Measurements from ENCODE around the gene CLCN2. TPM values are rescaled to one million over a fixed set of nuclear protein-coding genes. Genes with fewer than 3 reads are reported as not detected.

The CLCN2 gene
- total and polyA plus RNA-seq, 10 donors: 1.6 to 6.4 (median 3.7) TPM

DNA sequence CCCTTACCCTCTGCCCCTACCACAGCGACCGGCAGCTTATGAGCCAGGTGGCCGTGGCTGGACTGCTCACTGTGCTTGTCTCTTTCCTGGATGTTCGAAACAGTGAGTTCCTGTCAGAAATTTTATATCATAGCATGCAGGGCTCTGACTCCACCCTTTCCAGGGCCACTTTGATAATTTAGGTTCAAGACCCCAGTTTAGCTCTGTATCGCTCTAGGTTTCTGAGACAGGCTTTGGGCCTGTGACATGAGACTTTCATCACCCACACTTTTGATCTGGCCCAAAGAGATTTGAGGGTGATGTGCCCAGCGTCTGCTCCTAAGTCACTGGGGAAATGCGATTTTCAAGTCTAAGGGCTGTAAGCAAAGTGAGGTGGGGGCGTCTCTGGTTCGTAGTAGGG is 53.5 kb downstream of the CLCN2 start:
- Histone ChIP-seq H3K4me1 (peaks cover 0 to 2% (median 0%) of the 10 kb centered on the region in 6 donors), H3K27ac (no peak overlapping the region), H3K36me3 (peaks cover 19 to 75% (median 65%) of the 10 kb centered on the region in 6 donors), H3K4me3 (no peak overlapping the region), H3K27me3 (replicated peaks in 1 of 7) (no peaks in the 10 kb centered on the region), H3K9me3 (no peaks in the 10 kb centered on the region)
- TF ChIP-seq POLR2AphosphoS5 (IDR thresholded peaks at IDR 0.05): no peak
- no peak for TF ChIP-seq POLR2A (IDR thresholded peaks at IDR 0.05)
- 91 to 99% (median 97%) methylated on average over 9 of the region's 9 CpGs for WGBS, 5 donors
- no peak for DNase-seq
- intact Hi-C loops (cut with DNase I; ENCODE audit: low total_unique reads): no loop called here

DNA sequence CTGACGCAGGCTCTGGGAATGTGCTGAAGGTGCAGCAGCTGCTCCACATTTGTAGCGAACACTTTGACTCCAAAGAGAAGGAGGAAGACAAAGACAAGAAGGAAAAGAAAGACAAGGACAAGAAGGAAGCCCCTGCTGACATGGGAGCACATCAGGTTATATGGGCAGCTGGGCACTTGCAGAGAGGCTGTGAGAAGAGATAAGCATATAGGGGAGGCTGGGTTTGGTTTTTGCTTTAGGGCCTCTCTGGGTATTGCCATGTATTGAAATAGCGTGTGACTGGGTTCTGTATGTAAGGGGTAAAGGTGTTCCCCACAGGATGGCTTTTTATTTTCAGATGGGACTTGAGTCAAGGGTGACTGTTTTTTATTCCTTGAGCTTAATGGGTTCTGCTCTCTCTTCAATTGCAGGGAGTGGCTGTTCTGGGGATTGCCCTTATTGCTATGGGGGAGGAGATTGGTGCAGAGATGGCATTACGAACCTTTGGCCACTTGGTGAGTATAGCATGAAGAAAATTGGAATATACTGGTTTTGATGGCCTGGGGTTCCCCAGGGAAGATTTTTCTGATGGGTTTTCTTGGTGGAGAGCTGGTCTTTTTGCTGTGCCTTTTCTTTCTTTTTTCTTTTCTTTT is 54.9 kb downstream of the CLCN2 start:
- intact Hi-C loops (cut with DNase I; ENCODE audit: low total_unique reads): no loop called here
- Histone ChIP-seq H3K27ac (no peak overlapping the region), H3K27me3 (replicated peaks in 1 of 7) (no peaks in the 10 kb centered on the region), H3K9me3 (no peaks in the 10 kb centered on the region), H3K4me1 (peaks cover 0 to 11% (median 0%) of the 10 kb centered on the region in 6 donors), H3K36me3 (peaks cover 22 to 90% (median 80%) of the 10 kb centered on the region in 6 donors), H3K4me3 (no peak overlapping the region)
- TF ChIP-seq, protein P1, sequence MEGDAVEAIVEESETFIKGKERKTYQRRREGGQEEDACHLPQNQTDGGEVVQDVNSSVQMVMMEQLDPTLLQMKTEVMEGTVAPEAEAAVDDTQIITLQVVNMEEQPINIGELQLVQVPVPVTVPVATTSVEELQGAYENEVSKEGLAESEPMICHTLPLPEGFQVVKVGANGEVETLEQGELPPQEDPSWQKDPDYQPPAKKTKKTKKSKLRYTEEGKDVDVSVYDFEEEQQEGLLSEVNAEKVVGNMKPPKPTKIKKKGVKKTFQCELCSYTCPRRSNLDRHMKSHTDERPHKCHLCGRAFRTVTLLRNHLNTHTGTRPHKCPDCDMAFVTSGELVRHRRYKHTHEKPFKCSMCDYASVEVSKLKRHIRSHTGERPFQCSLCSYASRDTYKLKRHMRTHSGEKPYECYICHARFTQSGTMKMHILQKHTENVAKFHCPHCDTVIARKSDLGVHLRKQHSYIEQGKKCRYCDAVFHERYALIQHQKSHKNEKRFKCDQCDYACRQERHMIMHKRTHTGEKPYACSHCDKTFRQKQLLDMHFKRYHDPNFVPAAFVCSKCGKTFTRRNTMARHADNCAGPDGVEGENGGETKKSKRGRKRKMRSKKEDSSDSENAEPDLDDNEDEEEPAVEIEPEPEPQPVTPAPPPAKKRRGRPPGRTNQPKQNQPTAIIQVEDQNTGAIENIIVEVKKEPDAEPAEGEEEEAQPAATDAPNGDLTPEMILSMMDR (IDR thresholded peaks at IDR 0.05 in 8 of 11, conservative IDR thresholded peaks at IDR 0.05 in 3 of 11): no peak
- TF ChIP-seq POLR2A (IDR thresholded peaks at IDR 0.05) (no peak), POLR2AphosphoS5 (IDR thresholded peaks at IDR 0.05) (no peak)
- no peak for DNase-seq
- 91 to 97% (median 95%) methylated on average over 4 of the region's 4 CpGs for WGBS, 5 donors

DNA sequence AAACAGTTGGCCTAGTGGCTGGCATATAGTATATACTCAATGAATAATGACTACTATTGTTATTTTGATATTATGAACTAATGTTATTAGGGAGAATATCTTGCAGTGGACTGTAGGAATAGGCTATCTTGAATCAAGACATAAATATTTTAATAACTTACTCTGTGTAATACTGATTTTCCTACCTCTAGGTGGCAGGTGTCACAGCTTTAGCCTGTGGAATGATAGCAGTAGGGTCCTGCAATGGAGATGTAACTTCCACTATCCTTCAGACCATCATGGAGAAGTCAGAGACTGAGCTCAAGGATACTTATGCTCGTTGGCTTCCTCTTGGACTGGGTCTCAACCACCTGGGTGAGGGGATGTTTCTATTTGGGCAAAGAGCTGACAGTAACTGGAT is 55.8 kb downstream of the CLCN2 start:
- Histone ChIP-seq H3K27ac (no peak overlapping the region), H3K9me3 (no peaks in the 10 kb centered on the region), H3K27me3 (replicated peaks in 1 of 7) (no peaks in the 10 kb centered on the region), H3K36me3 (peaks cover 22 to 98% (median 87%) of the 10 kb centered on the region in 6 donors), H3K4me3 (no peak overlapping the region), H3K4me1 (peaks cover 3 to 20% (median 6%) of the 10 kb centered on the region in 6 donors)
- intact Hi-C loops (cut with DNase I; ENCODE audit: low total_unique reads): no loop called here
- TF ChIP-seq, protein P1 (IDR thresholded peaks at IDR 0.05 in 8 of 11, conservative IDR thresholded peaks at IDR 0.05 in 3 of 11): peak in 2 of 11 experiments; percentile 6 to 25
- no peak for TF ChIP-seq POLR2AphosphoS5 (IDR thresholded peaks at IDR 0.05)
- 36 to 63% (median 61%) methylated on average over 1 of the region's 1 CpG; no CpG with 5 or more reads in 1 of the 5 donors for WGBS, 5 donors
- DNase-seq: no peak

DNA sequence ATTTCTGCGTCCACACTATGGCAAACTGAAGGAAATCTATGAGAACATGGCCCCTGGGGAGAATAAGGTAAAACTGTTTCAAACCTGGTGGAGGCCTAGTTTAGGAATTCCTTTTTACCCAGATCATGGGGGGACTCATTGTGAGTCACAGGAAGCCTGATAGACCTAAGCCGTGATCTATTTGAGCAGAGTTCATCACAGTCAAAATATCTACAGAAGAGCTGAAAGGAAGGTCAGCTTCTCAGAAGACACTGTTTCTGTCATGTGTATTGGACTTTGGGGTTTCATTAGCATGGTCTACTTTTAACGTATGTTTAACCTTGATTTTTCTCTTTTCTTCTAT is 61.1 kb downstream of the CLCN2 start:
- Histone ChIP-seq H3K36me3 (peaks cover 12 to 55% (median 50%) of the 10 kb centered on the region in 6 donors), H3K27me3 (replicated peaks in 1 of 7) (no peaks in the 10 kb centered on the region), H3K9me3 (no peaks in the 10 kb centered on the region), H3K4me1 (peaks cover 14 to 41% (median 26%) of the 10 kb centered on the region in 6 donors), H3K4me3 (peak overlapping the region in 4 of 8 donors; percentile 75 to 99 (median 91)), H3K27ac (no peak overlapping the region)
- 68 to 83% (median 77%) methylated on average over 3 of the region's 3 CpGs for WGBS, 5 donors
- DNase-seq: no peak
- intact Hi-C loops (cut with DNase I; ENCODE audit: low total_unique reads): no loop called here
- TF ChIP-seq POLR2AphosphoS5 (IDR thresholded peaks at IDR 0.05) (no peak), POLR2A (IDR thresholded peaks at IDR 0.05) (no peak)

DNA sequence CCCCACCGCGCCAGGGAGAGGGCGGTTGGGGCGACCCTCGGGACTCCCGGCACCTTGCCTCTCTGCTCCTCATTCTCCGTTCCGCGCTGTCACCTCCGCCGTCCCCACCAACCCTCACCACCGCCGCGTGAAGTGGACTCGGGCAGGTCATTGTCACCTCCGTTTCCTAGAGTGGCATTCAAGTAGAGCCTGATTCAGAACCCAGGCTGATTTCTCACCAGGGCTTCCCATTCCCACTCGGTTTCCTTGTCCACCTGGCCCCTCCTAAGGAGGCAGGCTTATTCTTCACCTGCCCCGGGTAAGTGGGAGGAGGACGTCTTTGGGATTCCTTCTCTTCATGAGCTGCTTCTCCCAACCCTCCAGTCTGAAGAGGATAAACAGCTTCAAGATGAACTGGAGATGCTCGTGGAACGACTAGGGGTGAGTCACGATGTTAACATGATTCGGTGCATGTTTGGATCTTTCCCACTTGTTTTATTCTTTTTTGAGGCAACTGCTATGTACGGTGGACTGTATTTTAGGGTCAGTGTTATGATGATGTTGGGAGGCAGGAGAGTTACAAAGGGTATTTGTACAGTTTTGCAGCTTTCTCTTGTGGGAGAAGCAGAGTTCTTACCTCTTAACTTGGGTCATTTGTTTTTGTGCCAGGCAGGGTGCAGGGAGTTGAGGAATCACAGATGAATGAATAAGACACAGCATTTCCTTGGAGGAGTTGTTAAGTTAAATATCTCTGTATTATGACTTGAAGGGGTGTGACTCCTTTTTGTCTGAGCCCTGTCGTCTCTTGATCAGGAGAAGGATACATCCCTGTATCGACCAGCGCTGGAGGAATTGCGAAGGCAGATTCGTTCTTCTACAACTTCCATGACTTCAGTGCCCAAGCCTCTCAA is 61.7 kb downstream of the CLCN2 start:
- Histone ChIP-seq H3K4me1 (peaks cover 14 to 41% (median 26%) of the 10 kb centered on the region in 6 donors), H3K27ac (peak overlapping the region; percentile 24 to 92 (median 84)), H3K4me3 (peak overlapping the region; percentile 58 to 99 (median 88)), H3K36me3 (peaks cover 12 to 48% (median 44%) of the 10 kb centered on the region in 6 donors), H3K27me3 (replicated peaks in 1 of 7) (no peaks in the 10 kb centered on the region), H3K9me3 (no peaks in the 10 kb centered on the region)
- intact Hi-C loops (cut with DNase I; ENCODE audit: low total_unique reads): no loop called here
- TF ChIP-seq, protein P1 (IDR thresholded peaks at IDR 0.05 in 8 of 11, conservative IDR thresholded peaks at IDR 0.05 in 3 of 11): no peak
- TF ChIP-seq POLR2A (IDR thresholded peaks at IDR 0.05): no peak
- TF ChIP-seq POLR2AphosphoS5 (IDR thresholded peaks at IDR 0.05): no peak
- no peak for DNase-seq
- 19 to 21% (median 20%) methylated on average over 26 to 29 of the region's 29 CpGs for WGBS, 5 donors

Measured in spleen (tissue), 11 donors.